ENCODE measurements around the gene TCF7.

Gene TCF7

DNA sequence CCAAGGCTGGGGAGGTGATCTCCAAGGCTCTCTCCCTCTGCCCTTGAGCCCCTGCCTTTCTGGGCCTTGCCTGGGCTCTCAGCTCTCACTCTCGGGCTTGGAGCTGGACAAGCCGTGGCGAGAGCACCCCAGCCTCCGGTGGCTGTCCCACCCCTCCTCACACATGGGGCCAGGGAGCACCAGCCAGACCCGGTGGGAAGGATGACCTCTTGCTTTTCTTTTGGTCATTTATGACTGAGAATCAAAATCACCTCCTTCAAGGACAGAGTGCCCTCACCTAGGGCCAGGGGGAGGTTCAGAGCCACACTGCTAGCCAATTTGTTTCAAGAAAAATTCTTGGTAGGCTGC lies 14.1 kb downstream of the TCF7 start:
- TF ChIP-seq, protein P1, sequence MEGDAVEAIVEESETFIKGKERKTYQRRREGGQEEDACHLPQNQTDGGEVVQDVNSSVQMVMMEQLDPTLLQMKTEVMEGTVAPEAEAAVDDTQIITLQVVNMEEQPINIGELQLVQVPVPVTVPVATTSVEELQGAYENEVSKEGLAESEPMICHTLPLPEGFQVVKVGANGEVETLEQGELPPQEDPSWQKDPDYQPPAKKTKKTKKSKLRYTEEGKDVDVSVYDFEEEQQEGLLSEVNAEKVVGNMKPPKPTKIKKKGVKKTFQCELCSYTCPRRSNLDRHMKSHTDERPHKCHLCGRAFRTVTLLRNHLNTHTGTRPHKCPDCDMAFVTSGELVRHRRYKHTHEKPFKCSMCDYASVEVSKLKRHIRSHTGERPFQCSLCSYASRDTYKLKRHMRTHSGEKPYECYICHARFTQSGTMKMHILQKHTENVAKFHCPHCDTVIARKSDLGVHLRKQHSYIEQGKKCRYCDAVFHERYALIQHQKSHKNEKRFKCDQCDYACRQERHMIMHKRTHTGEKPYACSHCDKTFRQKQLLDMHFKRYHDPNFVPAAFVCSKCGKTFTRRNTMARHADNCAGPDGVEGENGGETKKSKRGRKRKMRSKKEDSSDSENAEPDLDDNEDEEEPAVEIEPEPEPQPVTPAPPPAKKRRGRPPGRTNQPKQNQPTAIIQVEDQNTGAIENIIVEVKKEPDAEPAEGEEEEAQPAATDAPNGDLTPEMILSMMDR (IDR thresholded peaks at IDR 0.05), result no peak
- TF ChIP-seq ZFX (IDR thresholded peaks at IDR 0.05; ENCODE audit: borderline replicate concordance), result no peak

DNA sequence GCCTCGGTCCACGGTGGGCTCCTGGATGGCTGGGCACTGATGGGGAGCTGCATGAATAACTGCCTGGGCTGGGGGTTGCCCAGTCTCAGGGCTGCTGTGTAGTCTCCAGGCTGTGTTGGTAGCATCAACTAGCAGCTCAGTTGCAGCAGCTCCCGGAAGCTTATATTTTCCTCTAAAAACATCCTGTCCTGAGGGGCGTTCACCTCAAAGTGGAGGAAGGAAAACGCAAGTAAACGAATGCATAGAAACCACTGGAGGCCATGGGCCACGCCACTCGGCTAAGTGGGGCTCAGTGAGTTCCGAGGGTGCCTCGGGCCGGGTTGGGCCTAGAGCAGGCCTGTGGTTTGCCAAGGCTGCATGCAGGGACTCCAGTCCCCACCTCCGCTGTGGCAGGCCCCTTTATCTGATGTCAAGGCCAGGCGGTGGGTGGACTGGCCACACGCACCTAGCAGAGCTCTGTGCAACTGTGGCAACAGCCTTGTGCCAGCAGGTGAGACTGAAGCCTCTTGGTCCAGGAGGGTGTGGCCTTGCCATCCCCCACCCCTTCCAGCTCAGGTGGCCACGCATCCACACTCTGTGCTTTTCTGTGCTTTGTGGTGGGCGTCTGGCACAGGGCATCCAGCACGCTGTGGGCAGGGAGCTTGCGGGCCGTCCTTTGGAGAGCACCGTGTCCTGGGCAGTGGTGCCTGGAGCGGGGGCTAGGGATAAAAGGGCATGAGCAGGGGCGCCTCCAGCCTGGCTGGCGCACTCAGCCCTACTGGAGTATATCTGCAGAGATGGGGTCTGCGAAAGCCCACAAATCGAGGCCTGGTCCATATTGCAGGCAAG lies 15.1 kb downstream of the TCF7 start:
- H3K27ac ChIP-seq, result no peak overlapping the region
- TF ChIP-seq, protein P1 (IDR thresholded peaks at IDR 0.05), result no peak
- TF ChIP-seq ZFX (IDR thresholded peaks at IDR 0.05; ENCODE audit: borderline replicate concordance), result no peak

More for the DNA sequence above, 14.1 kb downstream of the TCF7 start:
- H3K27ac ChIP-seq, result no peak overlapping the region

DNA sequence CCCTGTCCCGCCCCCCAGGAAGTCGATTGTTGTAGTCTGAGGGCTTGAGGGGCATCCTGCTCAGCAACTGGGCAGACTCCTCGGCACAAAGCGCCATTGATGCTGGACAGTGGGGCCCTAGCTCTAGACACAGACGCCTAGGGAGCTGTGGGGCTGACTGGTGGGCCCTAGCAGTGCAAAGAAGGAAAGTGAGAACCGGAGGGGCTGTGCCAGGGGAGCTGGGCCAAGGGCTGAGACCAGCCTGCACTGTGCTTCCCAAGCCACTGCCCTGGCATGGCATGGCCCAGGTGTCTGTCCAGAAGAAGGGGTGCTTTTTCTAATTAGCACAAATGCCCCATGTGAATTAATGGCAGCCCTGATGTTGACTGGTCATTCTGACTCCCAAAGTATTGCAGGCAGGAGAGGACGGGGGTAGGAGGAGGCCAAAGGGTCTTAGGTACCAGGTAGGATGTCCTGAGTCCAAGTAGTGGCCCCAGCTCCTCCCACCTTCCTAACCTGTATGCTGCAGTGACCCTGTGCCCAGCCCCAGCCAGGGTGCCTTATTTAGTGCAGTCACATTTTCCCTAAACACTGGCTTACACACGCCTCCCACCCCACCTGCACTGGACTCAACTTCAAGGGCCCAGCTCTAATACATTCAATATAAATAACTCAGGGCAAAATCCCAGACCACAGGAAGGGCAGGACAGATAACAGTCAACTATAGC lies 15.9 kb downstream of the TCF7 start:
- H3K27ac ChIP-seq, result no peak overlapping the region
- TF ChIP-seq, protein P1 (IDR thresholded peaks at IDR 0.05), result no peak
- no peak for TF ChIP-seq ZFX (IDR thresholded peaks at IDR 0.05; ENCODE audit: borderline replicate concordance)

DNA sequence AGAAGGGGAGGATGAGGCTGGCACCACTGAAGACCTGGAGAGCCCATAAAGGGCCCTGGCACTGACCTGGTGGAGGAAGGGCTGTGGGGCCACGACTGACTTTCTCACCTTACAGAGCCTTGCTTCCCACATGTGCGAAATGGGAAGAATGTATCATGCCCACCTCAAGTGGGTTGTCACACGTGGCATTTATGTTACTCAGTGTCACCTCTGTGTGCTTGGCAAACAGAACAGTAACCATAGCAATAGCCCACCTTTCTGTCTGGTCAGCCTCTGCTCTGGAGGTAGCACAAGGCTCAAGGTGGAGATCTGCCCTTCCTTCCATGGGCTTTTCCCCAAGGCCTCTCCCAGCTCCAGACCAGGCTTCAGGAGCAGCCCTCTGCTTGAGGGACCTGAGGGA lies 16.7 kb downstream of the TCF7 start:
- H3K27ac ChIP-seq, result no peak overlapping the region
- TF ChIP-seq, protein P1 (IDR thresholded peaks at IDR 0.05), result no peak
- TF ChIP-seq ZFX (IDR thresholded peaks at IDR 0.05; ENCODE audit: borderline replicate concordance), result no peak

DNA sequence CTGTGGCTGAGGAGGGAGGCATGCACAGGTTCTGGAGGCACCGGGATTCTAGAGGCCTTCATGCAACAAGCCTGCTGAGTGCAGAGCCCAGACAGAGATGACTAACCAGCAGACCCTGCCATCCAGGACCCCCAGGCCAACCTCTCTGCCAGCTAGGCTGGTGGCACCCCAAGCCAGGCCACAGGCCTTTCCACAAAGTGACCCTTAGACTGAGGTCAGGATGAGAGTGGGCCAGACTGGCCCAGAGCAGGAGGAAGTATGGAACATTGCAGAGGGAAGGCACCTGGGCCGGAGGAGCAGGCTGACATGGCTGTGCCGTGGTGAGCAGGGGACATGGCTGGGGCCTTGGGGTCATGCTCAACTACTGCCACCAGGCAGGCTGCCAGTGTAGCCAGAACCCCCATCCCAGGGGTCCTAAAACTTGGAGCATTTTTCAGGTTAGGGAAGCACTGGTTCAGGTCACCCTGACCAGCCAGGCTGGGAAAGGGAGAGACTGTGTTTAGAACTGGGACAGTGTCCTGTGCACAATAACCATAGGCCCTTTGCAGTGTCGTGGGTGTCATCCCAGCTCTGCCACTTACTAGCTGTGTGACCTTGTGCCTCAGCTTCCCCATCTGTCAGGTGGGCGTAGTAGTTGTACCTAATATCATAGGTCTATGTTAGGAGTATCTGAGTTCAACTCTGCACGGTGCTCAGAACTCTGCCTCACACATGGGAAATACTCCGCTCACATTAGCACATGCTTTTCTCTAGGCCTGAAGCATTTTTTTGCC lies 17.3 kb downstream of the TCF7 start:
- no peak for TF ChIP-seq ZFX (IDR thresholded peaks at IDR 0.05; ENCODE audit: borderline replicate concordance)
- TF ChIP-seq, protein P1 (IDR thresholded peaks at IDR 0.05), result no peak
- H3K27ac ChIP-seq, result no peak overlapping the region

DNA sequence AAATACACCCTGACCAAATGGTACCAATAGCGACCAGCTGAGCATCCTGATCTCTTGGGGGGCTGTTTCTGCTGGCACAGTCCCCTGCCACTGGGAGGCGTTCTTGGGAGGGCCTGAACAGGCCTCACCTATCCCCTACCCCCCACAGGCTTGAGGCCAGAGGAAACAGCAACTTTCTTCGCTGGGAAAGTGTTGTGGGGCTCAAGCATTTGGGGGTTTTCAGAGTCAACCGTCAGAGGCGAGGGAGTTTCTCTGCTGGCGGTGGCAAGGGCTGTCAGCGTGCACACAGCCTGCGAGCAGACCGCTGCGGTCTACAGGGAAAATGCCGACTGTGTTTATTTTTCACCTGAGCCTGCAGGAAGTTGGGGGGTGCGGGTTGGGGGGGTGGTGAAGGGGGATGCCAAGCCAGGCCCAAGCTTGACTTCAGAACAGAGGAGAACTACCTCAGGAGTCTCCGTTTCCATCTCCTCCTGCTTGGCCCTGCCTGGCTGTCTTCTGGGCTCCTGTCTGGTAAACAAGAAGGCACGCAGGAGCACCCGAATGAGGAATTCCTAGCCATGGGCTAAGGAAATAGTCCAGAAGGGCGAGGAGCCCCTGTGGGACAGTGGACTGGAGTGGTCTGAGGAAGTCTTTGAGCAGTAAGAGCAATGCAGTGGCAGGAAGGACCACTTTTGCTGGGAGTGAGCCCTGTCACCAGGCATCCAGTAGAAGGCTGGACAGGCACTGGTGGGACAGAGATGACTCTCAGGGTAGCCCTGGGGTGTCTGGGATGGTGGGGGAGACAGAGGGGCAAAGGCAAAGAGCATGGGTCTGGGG lies 18.1 kb downstream of the TCF7 start:
- TF ChIP-seq, protein P1 (IDR thresholded peaks at IDR 0.05), result no peak
- TF ChIP-seq ZFX (IDR thresholded peaks at IDR 0.05; ENCODE audit: borderline replicate concordance), result no peak
- no peak overlapping the region for H3K27ac ChIP-seq

Measured in 22Rv1 (cell line).